CD14-positive monocyte (primary cell): ENCODE measurements around the gene PPP1R10. TPM values are rescaled to one million over a fixed set of nuclear protein-coding genes. Genes with fewer than 3 reads are reported as not detected.

Source experiments
- DNase-seq, 3 donors: peaks; one replicate each; pipeline ENCODE4 v3.0.0-alpha.2; 2011 to 2022
- H2AFZ ChIP-seq: 2 replicates; pipeline ENCODE4 v1.6.0; 2012; ENCODE audit warnings: mild to moderate bottlenecking, low read depth, low read length, inconsistent platforms; ENCODE audit not compliant: insufficient read depth, poor library complexity, severe bottlenecking
- H3K27ac ChIP-seq, 2 donors: 1 replicate in 1 of 2; 2 replicates in 1 of 2; pipeline ENCODE4 v1.5.1; 2012 to 2013; ENCODE audit warnings: low read length in 2 of 2, control low read depth in 1 of 2, inconsistent platforms in 1 of 2, low read depth in 1 of 2, mild to moderate bottlenecking in 1 of 2
- H3K27me3 ChIP-seq, 2 donors: one replicate each; pipeline versions ENCODE4 v1.6.0 to v1.6.1; 2011 to 2013; ENCODE audit warnings: low read length in 2 of 2; ENCODE audit not compliant: control insufficient read depth in 2 of 2, insufficient read depth in 2 of 2
- H3K36me3 ChIP-seq, 2 donors: replicated peaks in 1 of 2; 1 replicate in 1 of 2; 2 replicates in 1 of 2; pipeline versions ENCODE4 v1.5.1 to v1.6.1; 2012 to 2013; ENCODE audit warnings: low read length in 2 of 2, control low read depth in 1 of 2, inconsistent platforms in 1 of 2, mild to moderate bottlenecking in 1 of 2; ENCODE audit not compliant: insufficient read depth in 2 of 2, control insufficient read depth in 1 of 2
- H3K4me1 ChIP-seq, 2 donors: 1 replicate in 1 of 2; 2 replicates in 1 of 2; pipeline versions ENCODE4 v1.5.1 to v1.6.1; 2012 to 2013; ENCODE audit warnings: low read length in 2 of 2, control low read depth in 1 of 2, inconsistent platforms in 1 of 2, mild to moderate bottlenecking in 1 of 2, moderate library complexity in 1 of 2; ENCODE audit not compliant: insufficient read depth in 2 of 2, control insufficient read depth in 1 of 2
- H3K4me2 ChIP-seq: replicated peaks from 2 replicates; pipeline ENCODE3; 2012; ENCODE audit warnings: low read length, moderate library complexity, mild to moderate bottlenecking; ENCODE audit not compliant: poor library complexity, severe bottlenecking; ENCODE audit errors: extremely low read depth
- H3K4me3 ChIP-seq, 3 experiments: fragments of 200-600 bp in 1 of 3; sonication (generic) in 1 of 3; replicated peaks in 1 of 3; 1 replicate in 2 of 3; 2 replicates in 1 of 3; pipeline ENCODE4 v1.5.1; 2011 to 2013; ENCODE audit warnings: low read length in 3 of 3, mild to moderate bottlenecking in 3 of 3, control low read depth in 2 of 3, low read depth in 2 of 3, inconsistent platforms in 1 of 3, moderate library complexity in 1 of 3
- H3K79me2 ChIP-seq: 2 replicates; pipeline ENCODE4 v1.6.0; 2012; ENCODE audit warnings: mild to moderate bottlenecking, control low read depth, inconsistent platforms, low read length, moderate library complexity; ENCODE audit not compliant: insufficient read depth
- H3K9ac ChIP-seq: 2 replicates; pipeline ENCODE4 v1.6.0; 2017; ENCODE audit warnings: low read length, mild to moderate bottlenecking; ENCODE audit not compliant: insufficient read depth, poor library complexity, severe bottlenecking
- H3K9me3 ChIP-seq, 2 donors: replicated peaks in 1 of 2; 1 replicate in 1 of 2; 2 replicates in 1 of 2; pipeline versions ENCODE4 v1.5.1 to v1.6.1; 2012 to 2013; ENCODE audit warnings: low read length in 2 of 2, control low read depth in 1 of 2; ENCODE audit not compliant: control insufficient read depth in 1 of 2, insufficient read depth in 1 of 2
- H4K20me1 ChIP-seq: 2 replicates; pipeline ENCODE4 v1.6.0; 2012; ENCODE audit warnings: mild to moderate bottlenecking, low read length, control low read depth, moderate library complexity; ENCODE audit not compliant: insufficient read depth
- H3K27ac Mint-ChIP-seq, 7 donors: one replicate each; pipeline ENCODE4 v1.8.0; 2020; ENCODE audit warnings: mild to moderate bottlenecking in 7 of 7, mixed read lengths in 7 of 7, moderate library complexity in 6 of 7, inconsistent platforms in 2 of 7
- H3K27me3 Mint-ChIP-seq, 3 donors: one replicate each; pipeline ENCODE4 v1.8.0; 2021 to 2022; ENCODE audit warnings: low read depth in 3 of 3, mild to moderate bottlenecking in 3 of 3, mixed read lengths in 3 of 3, moderate library complexity in 3 of 3, inconsistent platforms in 1 of 3
- H3K36me3 Mint-ChIP-seq, 2 donors: one replicate each; pipeline ENCODE4 v1.8.0; 2020; ENCODE audit warnings: mixed read lengths in 2 of 2, inconsistent platforms in 1 of 2, mild to moderate bottlenecking in 1 of 2
- H3K4me1 Mint-ChIP-seq: one replicate; pipeline ENCODE4 v1.8.0; 2020; ENCODE audit warnings: mild to moderate bottlenecking, mixed read lengths
- H3K4me3 Mint-ChIP-seq, 2 donors: one replicate each; pipeline ENCODE4 v1.8.0; 2020; ENCODE audit warnings: mild to moderate bottlenecking in 2 of 2, mixed read lengths in 2 of 2, moderate library complexity in 1 of 2
- H3K9me3 Mint-ChIP-seq, 7 donors: one replicate each; pipeline ENCODE4 v1.8.0; 2020 to 2022; ENCODE audit warnings: mixed read lengths in 7 of 7, mild to moderate bottlenecking in 6 of 7, moderate library complexity in 6 of 7, inconsistent platforms in 2 of 7
- CTCF ChIP-seq: fragments of 200-600 bp; IDR thresholded peaks from one replicate; pipeline ENCODE4 v1.8.0; 2022; ENCODE audit warnings: antibody characterized with exemption, mild to moderate bottlenecking
- WGBS: methylation state at CpG from one replicate; pipeline ENCODE4 v1.1.5; 2013; ENCODE audit warnings: missing lambda C conversion rate; ENCODE audit not compliant: insufficient coverage; 5-methylcytosine and 5-hydroxymethylcytosine counted together
- intact Hi-C, 2 donors: fragments of 100-400 bp; cut with micrococcal nuclease; formaldehyde crosslinking; loops; one replicate each; pipeline versions ENCODE4 v1.15.0 to v1.15.1; 2023
- polyA plus RNA-seq, 3 donors: library from polyadenylated mRNA; depleted of rRNA in 1 of 3; unstranded in 2 of 3; stranded (reverse) in 1 of 3; fragments of 300-500 nt in 2 of 3; fragments of >200 nt in 1 of 3; fragmentation: Illumina TruSeq in 2 of 3; gene quantifications; 1 replicate in 2 of 3; 2 replicates in 1 of 3; pipeline ENCODE4 v1.2.3, GENCODE V29; 2012 to 2021

Gene PPP1R10
- polyA plus RNA-seq, 3 donors, result 9.5 to 18.3 (median 16.4) TPM

- no peak for TF ChIP-seq CTCF
- Histone ChIP-seq H3K4me1 (no peaks in the 10 kb centered on the region), H4K20me1 (peaks cover 99% of the 10 kb centered on the region), H3K36me3 (peaks cover 84 to 88% of the 10 kb centered on the region in 2 donors), H3K4me2 (no peak overlapping the region), H3K27me3 (no peaks in the 10 kb centered on the region), H3K27ac (no peak overlapping the region), H3K9ac (no peak overlapping the region), H3K79me2 (peaks cover 13% of the 10 kb centered on the region), H3K4me3 (no peak overlapping the region), H2AFZ (no peak overlapping the region), H3K9me3 (no peaks in the 10 kb centered on the region)
- no peaks in the 10 kb centered on the region for H3K4me1 Mint-ChIP-seq
- no peaks in the 10 kb centered on the region for H3K27me3 Mint-ChIP-seq
- H3K36me3 Mint-ChIP-seq, result peaks cover 76 to 87% of the 10 kb centered on the region in 2 donors
- 97% methylated on average over 11 of the region's 13 CpGs for WGBS
- DNase-seq, result no peak
- intact Hi-C loops, result no loop called here
- no peaks in the 10 kb centered on the region for H3K9me3 Mint-ChIP-seq
- H3K27ac Mint-ChIP-seq, result peak overlapping the region in 2 of 7 donors; percentile 58 to 62
- no peak overlapping the region for H3K4me3 Mint-ChIP-seq
Observed at GRCh38 chr6:30603961-30604360, 13.1 kb downstream of the PPP1R10 start.

- Histone ChIP-seq H3K9me3 (no peaks in the 10 kb centered on the region), H3K27ac (no peak overlapping the region), H3K79me2 (peaks cover 6% of the 10 kb centered on the region), H3K36me3 (peaks cover 65 to 69% of the 10 kb centered on the region in 2 donors), H3K9ac (no peak overlapping the region), H3K4me2 (no peak overlapping the region), H3K4me3 (no peak overlapping the region), H2AFZ (no peak overlapping the region), H3K27me3 (no peaks in the 10 kb centered on the region), H4K20me1 (peaks cover 85% of the 10 kb centered on the region), H3K4me1 (no peaks in the 10 kb centered on the region)
- no peak overlapping the region for H3K27ac Mint-ChIP-seq
- TF ChIP-seq CTCF, result no peak
- peaks cover 4% of the 10 kb centered on the region for H3K4me1 Mint-ChIP-seq
- H3K27me3 Mint-ChIP-seq, result no peaks in the 10 kb centered on the region
- no peaks in the 10 kb centered on the region for H3K9me3 Mint-ChIP-seq
- peaks cover 59 to 68% of the 10 kb centered on the region in 2 donors for H3K36me3 Mint-ChIP-seq
- intact Hi-C loops, result no loop called here
- no peak for DNase-seq
- H3K4me3 Mint-ChIP-seq, result no peak overlapping the region
- WGBS, result 88% methylated on average over 22 of the region's 39 CpGs
Observed at GRCh38 chr6:30601815-30602641, 15.0 kb downstream of the PPP1R10 start.
